ENCODE results near the gene HPCAL1. TPM values are rescaled to one million over a fixed set of nuclear protein-coding genes. Genes with fewer than 3 reads are reported as not detected.

Gene HPCAL1
- total and polyA plus RNA-seq, 3 donors from 2014 or later: 99.5 to 263 (median 215) TPM

- intact Hi-C loops (cut with DNase I; ENCODE audit: low total_unique reads): no loop called here
- no peak for TF ChIP-seq CTCF (IDR thresholded peaks at IDR 0.05)
- TF ChIP-seq POLR2A (IDR thresholded peaks at IDR 0.05): no peak
- Histone ChIP-seq H3K36me3 (ENCODE audit: low read depth, missing control alignments) (no peaks in the 10 kb centered on the region), H3K4me1 (peaks cover 20% of the 10 kb centered on the region), H3K4me3 (no peak overlapping the region), H3K27ac (no peak overlapping the region), H3K9me3 (no peaks in the 10 kb centered on the region), H3K27me3 (no peaks in the 10 kb centered on the region)
- WGBS, 2 donors: 87 to 88% methylated on average over 9 to 14 of the region's 14 CpGs
- no peak for DNase-seq
Measured at GRCh38 chr2:10310309-10310888, 7.7 kb downstream of the HPCAL1 start.

- DNase-seq: no peak
- WGBS, 2 donors: 84 to 95% methylated on average over 4 of the region's 4 CpGs
- no peak overlapping the region for H3K27ac ChIP-seq
- peaks cover 14% of the 10 kb centered on the region for H3K4me1 ChIP-seq
- no peaks in the 10 kb centered on the region for H3K27me3 ChIP-seq
- intact Hi-C loops (cut with DNase I; ENCODE audit: low total_unique reads): no loop called here
- H3K36me3 ChIP-seq (ENCODE audit: low read depth, missing control alignments): no peaks in the 10 kb centered on the region
- H3K9me3 ChIP-seq: no peaks in the 10 kb centered on the region
- no peak overlapping the region for H3K4me3 ChIP-seq
- TF ChIP-seq CTCF (IDR thresholded peaks at IDR 0.05) (no peak), POLR2A (IDR thresholded peaks at IDR 0.05) (no peak)
Measured at GRCh38 chr2:10311736-10312135, 9.0 kb downstream of the HPCAL1 start.

- Histone ChIP-seq H3K27ac (no peak overlapping the region), H3K4me1 (peaks cover 7% of the 10 kb centered on the region), H3K27me3 (no peaks in the 10 kb centered on the region), H3K4me3 (no peak overlapping the region), H3K36me3 (ENCODE audit: low read depth, missing control alignments) (no peaks in the 10 kb centered on the region), H3K9me3 (no peaks in the 10 kb centered on the region)
- no peak for TF ChIP-seq CTCF (IDR thresholded peaks at IDR 0.05)
- TF ChIP-seq POLR2A (IDR thresholded peaks at IDR 0.05): no peak
- intact Hi-C loops (cut with DNase I; ENCODE audit: low total_unique reads): no loop called here
- DNase-seq: no peak
- WGBS, 2 donors: 88 to 94% methylated on average over 5 of the region's 5 CpGs
Measured at GRCh38 chr2:10312437-10312957, 9.8 kb downstream of the HPCAL1 start.

- no peaks in the 10 kb centered on the region for H3K4me1 ChIP-seq
- TF ChIP-seq CTCF (IDR thresholded peaks at IDR 0.05): no peak
- TF ChIP-seq POLR2A (IDR thresholded peaks at IDR 0.05): no peak
- intact Hi-C loops (cut with DNase I; ENCODE audit: low total_unique reads): no loop called here
- no peak overlapping the region for H3K27ac ChIP-seq
- no peak overlapping the region for H3K4me3 ChIP-seq
- no peak for DNase-seq
- H3K36me3 ChIP-seq (ENCODE audit: low read depth, missing control alignments): no peaks in the 10 kb centered on the region
- WGBS, 2 donors: 77 to 82% methylated on average over 6 of the region's 6 CpGs
- no peaks in the 10 kb centered on the region for H3K9me3 ChIP-seq
- H3K27me3 ChIP-seq: no peaks in the 10 kb centered on the region
Measured at GRCh38 chr2:10316336-10316735, 13.6 kb downstream of the HPCAL1 start.

- Histone ChIP-seq H3K27me3 (no peaks in the 10 kb centered on the region), H3K4me1 (no peaks in the 10 kb centered on the region), H3K27ac (no peak overlapping the region), H3K9me3 (no peaks in the 10 kb centered on the region), H3K36me3 (ENCODE audit: low read depth, missing control alignments) (no peaks in the 10 kb centered on the region), H3K4me3 (no peak overlapping the region)
- intact Hi-C loops (cut with DNase I; ENCODE audit: low total_unique reads): no loop called here
- WGBS, 2 donors: 84 to 85% methylated on average over 7 of the region's 7 CpGs
- no peak for DNase-seq
- TF ChIP-seq CTCF (IDR thresholded peaks at IDR 0.05): no peak
Measured at GRCh38 chr2:10316860-10317259, 14.2 kb downstream of the HPCAL1 start.

All from testis (tissue), 3 donors.